Hematopoietic multipotent progenitor cell treated with erythropoietin and hydrocortisone succinate and interleukin-3 and kit ligand, for 17 days (in vitro differentiated cells): ENCODE data around the gene GSDME.
"Not testable (repeated sequence)": the region's sequence is repeated elsewhere in the genome, so short reads cannot be mapped to it uniquely, and the experiment has no call there.

Experiments
- DNase-seq: peaks from one replicate; pipeline ENCODE4 v3.0.0-alpha.2; 2015; ENCODE audit warnings: low spot score

The GSDME gene

GRCh38 chr7:24757353-24758275 is at the start of gene GSDME:
Gene GSDME (minus strand): TSS chr7:24757464. CDS start chr7:24749774, 7,690 bp downstream.
- no peak for DNase-seq

GRCh38 chr7:24802300-24802699 is 45.0 kb upstream of the GSDME start:
- DNase-seq = no peak

GRCh38 chr7:24801883-24802282 is 44.6 kb upstream of the GSDME start:
- DNase-seq = no peak

- DNase-seq = no peak
These were observed 43.4 kb upstream of the GSDME start for GRCh38 chr7:24800667-24801066.

GRCh38 chr7:24800073-24800472 is 42.8 kb upstream of the GSDME start:
- no peak for DNase-seq

- DNase-seq = no peak
These were observed 42.2 kb upstream of the GSDME start for GRCh38 chr7:24799506-24799905.

- DNase-seq = no peak
These were observed 41.0 kb upstream of the GSDME start for GRCh38 chr7:24798261-24798660.

- DNase-seq = no peak
These were observed 40.0 kb upstream of the GSDME start for GRCh38 chr7:24797270-24797669.

GRCh38 chr7:24795407-24795767 is 38.1 kb upstream of the GSDME start:
- DNase-seq = no peak

GRCh38 chr7:24794751-24795406 is 37.6 kb upstream of the GSDME start:
- DNase-seq = not testable (repeated sequence)

- no peak for DNase-seq
These were observed 36.9 kb upstream of the GSDME start for GRCh38 chr7:24793982-24794648.

GRCh38 chr7:24788961-24789576 is 31.8 kb upstream of the GSDME start:
- no peak for DNase-seq

- DNase-seq = no peak
These were observed 30.8 kb upstream of the GSDME start for GRCh38 chr7:24788075-24788474.

GRCh38 chr7:24786941-24787340 is 29.7 kb upstream of the GSDME start:
- no peak for DNase-seq

GRCh38 chr7:24786306-24786705 is 29.0 kb upstream of the GSDME start:
- DNase-seq = no peak

GRCh38 chr7:24784277-24784676 is 27.0 kb upstream of the GSDME start:
- no peak for DNase-seq

- DNase-seq = no peak
These were observed 26.4 kb upstream of the GSDME start for GRCh38 chr7:24783698-24784097.

GRCh38 chr7:24781106-24781505 is 23.8 kb upstream of the GSDME start:
- no peak for DNase-seq

GRCh38 chr7:24779283-24779655 is 22.0 kb upstream of the GSDME start:
- DNase-seq = no peak

GRCh38 chr7:24778543-24779282 is 21.4 kb upstream of the GSDME start:
- DNase-seq = no peak

GRCh38 chr7:24777806-24778205 is 20.5 kb upstream of the GSDME start:
- no peak for DNase-seq

GRCh38 chr7:24773646-24774045 is 16.4 kb upstream of the GSDME start:
- DNase-seq = no peak
